NCI-H2107 treated with DMSO at 0.1 percent for 48 hours (cell line): ENCODE measurements around the gene ANKRD55.
"Not testable (repeated sequence)": the region's sequence is repeated elsewhere in the genome, so short reads cannot be mapped to it uniquely, and the experiment has no call there.

ENCODE experiments used
- DNase-seq: peaks from one replicate; lab custom pipeline; 2025; ENCODE audit not compliant: unreplicated experiment; lab: John Stamatoyannopoulos, UW

ANKRD55 gene

DNA sequence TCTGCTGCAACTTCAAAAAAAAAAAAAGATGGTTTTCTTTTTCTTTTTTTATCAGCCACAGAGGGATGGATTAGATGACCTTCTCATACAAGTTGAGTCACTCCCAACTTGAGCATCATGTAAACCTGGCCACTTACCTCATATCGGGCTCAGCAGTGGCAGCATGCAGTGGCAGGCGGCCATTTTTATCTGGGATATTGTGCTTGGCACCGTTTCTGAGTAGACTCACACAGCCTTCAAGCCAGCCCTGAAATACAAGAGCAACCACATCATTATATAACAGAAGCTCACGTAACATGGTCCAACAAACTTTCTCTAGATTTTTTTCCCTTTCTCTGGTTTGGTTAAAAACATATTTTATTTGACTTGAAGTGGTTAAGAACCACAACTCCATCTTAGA lies 62.6 kb downstream of the ANKRD55 start:
- no peak for DNase-seq

DNA sequence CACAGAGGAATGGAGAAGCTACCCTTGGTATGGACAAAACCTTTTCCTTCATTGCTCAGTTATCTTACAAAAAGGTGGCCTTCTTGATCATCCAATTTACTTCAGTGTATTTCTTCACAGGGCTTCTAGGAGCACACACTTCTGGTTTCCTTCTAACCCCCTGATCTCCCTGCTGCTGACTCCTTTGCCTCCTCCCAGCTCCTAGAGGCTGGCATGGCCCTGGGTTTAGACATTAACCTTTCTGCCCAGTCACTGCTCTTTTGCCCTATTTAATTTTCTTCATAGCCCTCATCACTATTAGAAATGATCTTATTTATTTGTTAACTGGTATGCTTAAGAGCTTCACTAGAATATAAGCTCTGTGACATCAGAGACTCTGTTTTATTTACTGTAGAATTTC lies 63.2 kb downstream of the ANKRD55 start:
- DNase-seq, result no peak

DNA sequence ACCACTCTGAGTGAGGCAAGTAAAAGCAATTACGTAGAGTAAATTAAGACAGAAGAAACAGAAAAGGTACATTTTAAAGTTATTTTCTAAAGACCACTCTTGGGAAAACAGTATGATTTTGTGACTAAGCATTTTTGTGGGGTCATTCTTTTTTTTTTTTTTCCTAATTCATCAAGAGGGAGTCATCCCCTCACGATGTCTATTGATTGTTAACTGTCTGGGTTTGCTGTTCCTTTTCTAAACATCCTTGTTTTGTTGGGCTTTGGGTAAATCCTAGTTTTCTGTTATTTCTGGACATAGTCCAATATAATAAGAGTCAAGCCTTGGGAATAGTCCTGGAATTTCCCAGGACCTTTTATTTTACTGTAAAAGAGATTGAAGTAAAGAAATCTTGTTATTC lies 63.8 kb downstream of the ANKRD55 start:
- DNase-seq, result no peak

DNA sequence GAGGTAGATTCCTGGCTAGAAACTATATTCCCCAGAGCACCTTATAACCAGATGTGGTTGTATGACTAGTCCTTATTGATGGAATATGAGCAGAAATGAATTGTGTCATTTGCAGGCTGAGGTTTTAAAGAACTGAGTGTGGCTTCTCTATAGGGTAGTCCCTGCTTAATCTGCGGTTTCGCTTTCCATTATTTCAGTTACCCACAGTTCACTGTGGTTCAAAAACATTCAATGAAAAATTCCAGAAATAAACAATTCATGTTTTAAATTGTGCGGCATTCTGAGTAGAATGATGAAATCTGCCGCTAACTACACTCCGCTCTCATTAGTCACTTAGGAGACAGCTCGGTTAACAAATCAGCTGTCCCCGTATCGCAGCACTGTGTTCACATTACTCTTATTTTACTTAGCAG lies 65.1 kb downstream of the ANKRD55 start:
- DNase-seq, result no peak

DNA sequence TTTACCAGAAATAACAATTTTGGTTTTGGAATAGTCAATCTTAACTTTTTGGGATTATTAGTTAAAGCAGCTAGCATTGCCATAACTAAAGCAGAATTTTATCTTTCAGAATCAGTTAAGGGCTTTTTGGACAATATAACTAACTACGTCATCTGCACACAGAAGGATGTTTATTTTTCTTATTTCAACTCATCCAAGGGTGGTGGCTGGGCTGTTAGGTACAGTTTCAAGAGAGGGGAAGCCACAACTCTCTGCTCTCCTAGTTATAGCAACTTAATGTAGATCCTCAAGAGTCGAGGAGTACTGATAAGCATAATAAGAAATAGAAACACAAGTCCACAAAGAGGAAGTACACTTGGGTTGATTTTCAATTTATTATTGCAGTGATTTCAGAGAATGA lies 65.6 kb downstream of the ANKRD55 start:
- DNase-seq, result no peak

DNA sequence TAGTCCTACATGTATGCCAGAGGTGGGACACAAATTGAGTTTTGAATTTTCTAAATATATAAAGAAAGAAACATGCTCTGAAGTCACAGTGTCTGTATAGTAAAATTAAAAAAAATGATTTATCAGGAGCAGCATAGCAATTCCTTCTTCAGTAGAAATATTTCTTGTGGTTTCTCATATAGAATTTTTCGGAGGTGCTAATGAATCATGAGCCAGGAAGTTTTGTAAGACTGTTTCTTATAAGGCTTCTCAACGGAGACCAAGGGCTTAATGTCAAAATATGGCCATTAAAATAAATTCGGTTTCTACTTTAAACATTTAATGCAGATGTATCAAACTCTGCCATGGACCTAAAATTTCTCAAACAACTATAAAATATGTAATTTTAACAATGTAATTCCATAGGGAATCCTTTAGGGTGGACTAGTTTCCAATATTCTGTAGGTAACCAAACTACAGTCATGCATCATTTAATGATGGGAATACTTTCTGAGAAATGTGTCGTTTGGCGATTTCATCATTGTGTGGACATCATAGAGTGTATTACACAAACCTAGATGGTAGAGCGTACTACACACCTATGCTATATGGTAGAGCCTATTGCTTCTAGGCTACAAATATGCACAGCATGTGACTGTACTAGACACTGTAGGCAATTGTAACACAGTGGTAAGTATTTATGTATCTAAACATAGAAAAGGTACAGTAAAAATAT lies 66.3 kb downstream of the ANKRD55 start:
- DNase-seq, result no peak

DNA sequence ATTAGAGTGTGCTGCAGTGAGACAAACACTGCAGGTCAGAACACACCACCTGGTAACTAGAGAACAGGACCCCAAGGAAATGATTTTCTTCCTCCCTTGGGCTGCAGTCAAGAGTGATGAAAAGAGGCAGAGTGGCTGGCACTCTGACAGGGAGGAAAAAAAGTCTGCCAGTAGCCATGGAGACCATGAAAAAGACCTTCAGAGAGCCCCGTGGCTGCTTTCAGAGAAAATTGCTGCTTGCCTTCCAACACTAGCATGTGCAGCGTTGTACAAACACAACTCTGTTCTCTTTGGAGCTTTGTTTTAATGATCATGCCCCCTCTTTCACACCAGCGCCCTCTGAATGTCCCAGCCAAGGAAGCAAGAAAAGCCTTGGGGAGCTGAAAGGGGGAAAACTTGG lies 68.8 kb downstream of the ANKRD55 start:
- no peak for DNase-seq

DNA sequence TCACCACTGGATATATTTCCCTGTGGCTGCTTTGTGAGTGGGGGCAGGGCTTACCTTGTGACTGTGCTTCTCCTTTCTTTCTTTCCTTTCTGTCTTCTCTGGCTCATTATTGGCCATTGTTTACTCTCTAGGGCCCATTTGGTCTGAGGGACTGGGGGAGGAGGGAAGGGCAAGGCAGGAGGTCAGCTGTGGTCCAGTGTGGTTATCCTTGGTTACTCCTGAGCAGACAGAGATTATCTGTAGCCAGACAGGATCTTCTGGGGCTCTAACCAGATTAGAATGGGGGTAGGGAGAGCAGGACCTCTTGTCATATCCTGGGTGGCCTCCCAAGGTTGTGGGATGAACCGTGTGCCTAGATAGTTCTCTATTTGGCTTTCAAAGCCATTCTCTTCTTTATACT lies 71.2 kb downstream of the ANKRD55 start:
- DNase-seq, result no peak

DNA sequence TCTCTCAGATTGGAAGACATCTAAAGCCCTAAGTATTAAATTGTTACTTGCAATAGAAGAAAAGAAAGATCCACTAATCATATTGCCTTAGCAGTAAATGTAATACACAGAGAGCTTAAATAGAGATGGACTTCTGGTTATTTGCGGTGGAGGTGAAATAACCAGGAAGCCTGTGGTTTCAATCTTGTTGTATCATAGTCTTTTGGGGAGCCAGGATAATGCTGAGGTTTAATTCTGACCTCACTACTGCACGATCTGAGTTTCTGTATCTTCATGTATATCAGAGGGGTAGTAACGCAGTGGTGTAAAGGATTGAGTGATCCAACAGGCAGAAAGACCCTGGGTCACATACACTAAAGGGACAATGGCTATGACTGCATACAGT lies 71.7 kb downstream of the ANKRD55 start:
- no peak for DNase-seq

DNA sequence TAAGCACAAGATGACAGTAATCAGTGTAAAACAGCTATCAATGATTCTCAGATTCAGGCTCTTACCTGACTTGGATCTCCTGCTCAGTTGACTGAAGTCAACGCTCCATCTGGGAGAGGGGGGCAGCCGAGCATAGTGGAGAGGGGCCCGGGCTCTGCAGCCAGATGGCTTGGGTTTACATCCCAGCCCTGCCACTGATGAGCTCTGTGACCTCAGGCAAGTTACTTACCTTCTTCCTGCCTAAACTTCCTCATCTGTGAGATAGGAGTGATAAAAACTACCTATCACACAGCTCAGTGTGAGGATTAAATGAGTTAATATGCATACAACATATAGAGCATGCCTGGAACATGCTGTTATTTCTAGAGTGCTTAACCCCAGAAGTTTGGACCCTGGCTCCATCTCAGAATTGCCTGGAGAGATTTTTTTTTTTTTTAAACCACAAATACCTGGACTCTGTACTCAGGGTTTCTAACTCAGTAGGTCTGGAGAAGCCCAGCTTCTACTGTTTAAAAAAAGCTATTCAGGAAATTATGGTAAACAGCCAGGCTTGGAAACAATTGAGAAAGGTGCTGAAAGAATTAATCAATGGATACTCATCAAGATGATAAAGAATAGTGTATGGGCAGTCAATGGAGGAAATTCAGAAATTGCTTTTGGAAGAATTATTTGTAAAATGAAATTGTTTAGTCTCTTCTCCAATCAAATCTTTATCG lies 72.2 kb downstream of the ANKRD55 start:
- no peak for DNase-seq

DNA sequence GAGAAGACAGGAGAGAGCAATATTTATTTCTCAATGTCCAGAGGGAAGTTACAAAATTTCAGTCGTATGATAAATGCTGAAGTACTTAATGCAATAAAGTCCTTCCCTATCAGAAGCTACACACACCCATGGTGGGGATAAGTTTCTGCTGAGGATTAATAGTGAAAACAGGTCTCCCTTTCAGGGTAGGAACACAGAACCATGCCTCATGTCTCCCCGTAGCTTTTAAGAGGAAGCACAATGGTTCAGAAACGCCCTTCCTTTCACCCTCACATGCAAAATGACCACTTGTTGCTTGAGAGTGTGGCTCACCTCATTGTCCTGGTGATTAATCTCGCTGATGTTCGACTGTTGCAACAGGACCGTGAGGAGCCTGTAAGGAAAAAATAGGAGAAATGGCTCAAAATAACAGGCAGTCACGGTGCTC lies 73.6 kb downstream of the ANKRD55 start:
- DNase-seq, result no peak

DNA sequence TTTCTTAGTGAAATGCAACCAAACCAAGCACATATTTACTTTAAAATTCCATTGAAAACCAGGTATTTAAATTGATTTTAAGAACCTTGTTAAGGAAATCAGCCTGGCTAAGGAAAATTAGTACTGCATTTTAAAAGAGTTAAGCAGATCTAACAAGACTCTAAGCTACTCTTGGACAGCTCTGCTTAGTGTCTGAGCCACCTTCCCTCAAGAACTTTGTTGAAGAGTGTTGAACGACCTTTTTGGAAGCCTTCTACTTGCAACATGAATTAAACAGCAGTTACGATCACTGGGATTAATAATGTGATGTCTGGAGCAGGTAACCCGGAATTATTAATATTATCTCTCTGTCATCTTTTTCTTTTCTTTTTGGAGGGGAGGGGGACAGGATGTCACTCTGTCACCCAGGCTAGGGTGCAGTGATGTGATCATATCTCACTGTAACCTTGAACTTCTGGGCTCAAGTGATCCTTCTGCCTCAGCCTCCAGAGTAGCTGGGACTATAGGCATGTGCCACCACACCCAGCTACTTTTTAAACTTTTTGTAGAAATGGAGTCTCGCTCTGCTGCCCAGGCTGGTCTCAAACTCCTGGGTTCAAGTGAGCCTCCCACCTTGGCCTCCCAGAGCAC lies 74.7 kb downstream of the ANKRD55 start:
- no peak for DNase-seq

DNA sequence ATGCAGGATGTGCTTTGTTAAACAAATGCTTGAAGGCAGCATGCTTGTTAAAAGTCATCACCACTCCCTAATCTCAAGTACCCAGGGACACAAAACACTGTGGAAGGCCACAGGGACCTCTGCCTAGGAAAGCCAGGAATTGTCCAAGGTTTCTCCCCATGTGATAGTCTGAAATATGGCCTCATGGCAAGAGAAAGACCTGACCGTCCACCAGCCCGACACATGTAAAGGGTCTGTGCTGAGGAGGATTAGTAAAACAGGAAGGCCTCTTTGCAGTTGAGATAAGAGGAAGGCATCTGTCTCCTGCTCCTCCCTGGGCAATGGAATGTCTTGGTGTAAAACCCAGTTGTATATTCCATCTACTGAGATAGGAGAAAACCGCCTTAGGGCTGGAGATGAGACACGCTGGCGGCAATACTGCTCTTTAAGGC lies 75.9 kb downstream of the ANKRD55 start:
- not testable (repeated sequence) for DNase-seq

DNA sequence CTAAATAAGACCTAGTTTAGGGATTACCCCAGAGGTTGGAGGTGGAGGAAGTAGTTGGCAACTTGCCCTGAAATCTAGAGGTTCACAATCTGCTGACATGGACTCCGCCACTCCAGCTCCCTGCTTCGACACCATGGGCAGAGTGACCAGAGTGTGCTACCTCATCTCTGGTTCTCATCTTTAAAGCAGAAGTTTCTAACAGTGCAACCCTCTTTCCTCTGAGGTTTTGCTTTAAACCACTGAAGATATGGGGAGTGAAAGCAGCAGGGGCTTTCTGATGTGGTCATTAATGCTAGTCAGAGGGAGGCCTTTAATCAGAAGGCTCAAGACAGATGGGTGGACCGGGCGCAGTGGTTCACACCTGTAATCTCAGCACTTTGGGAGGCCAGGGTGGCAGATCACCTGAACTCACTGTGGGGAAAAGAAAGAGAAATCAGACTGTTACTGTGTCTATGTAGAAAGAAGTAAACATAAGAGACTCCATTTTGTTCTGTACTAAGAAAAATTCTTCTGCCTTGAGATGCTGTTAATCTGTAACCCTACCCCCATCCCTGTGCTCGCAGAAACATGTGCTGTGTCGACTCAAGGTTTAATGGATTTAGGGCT lies 76.4 kb downstream of the ANKRD55 start:
- DNase-seq, result not testable (repeated sequence)

DNA sequence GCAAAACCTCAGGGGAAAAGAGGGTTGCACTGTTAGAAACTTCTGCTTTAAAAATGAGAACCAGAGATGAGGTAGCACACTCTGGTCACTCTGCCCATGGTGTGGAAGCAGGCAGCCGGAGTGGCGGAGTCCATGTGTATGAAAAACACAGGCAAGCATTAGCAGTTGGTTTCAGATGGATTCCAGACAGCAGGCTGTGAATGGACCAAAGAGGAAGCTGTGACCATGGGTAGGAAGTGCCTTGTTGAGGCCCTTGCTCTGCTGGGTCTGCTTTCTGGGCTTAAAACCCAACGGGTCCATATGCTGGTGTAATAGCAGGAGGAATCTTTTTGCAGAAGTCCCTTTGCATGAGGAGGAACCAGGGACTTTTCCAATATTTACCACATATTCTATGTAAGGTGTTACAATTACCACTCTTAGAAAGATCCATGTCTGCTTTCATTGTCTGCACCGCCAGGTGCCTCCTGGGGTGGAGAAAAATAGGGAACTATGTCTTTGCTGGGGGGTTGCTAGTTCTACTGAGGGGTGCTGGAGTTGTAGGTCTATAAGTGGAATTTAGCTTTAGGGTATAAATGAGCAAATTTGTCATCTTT lies 77.0 kb downstream of the ANKRD55 start:
- no peak for DNase-seq

DNA sequence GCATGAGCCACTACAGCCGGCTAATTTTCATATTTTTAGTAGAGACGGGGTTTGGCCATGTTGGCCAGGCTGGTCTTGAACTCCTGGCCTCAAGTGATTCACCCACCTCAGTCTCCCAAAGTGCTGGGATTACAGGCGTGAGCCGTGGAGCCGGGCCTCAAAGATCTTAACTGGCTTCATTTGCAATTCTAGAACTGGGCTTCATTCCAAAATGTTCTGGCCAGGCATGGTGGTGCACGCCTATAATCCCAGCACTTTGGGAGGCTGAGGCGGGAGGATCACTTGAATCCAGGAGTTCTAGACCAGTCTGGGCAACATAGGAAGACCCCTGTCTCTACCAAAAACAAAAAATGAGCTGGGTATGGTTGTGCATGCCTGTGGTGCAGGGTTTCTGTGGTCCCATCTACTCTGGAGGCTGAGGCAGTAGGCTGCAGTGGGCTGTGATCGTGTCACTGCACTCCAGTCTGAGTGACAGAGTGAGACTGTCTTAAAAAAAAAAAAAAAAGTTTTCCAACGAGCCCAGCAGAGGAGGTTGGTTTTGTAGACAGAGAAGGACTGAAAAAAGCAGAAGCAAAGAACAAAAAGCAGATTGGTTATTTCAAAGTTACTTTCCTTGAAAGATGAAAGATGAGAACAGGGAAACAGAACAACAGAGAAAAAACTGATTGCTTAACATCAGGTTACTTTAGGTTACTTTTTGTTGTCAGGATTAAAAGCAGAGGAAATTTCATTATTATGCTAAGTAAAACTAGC lies 78.2 kb downstream of the ANKRD55 start:
- DNase-seq, result no peak

DNA sequence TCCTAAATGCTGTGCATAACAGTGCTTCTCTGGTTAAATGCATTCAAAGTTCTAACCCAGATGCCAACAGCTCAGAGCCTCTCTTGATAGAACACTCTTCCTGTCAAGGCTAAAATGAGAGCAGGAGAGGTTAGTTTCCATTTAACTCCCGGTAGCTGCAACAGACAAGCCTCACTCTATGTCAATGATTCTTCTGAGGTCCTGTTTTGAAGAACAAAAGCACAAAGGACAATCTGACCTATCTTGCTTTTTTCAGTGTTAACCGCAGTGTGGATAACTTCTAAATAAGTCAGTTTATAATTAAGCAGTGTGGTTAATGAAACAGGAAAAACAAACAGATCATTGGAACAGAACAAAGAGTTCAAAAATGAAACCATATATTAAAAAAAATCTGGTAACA lies 80.7 kb downstream of the ANKRD55 start:
- no peak for DNase-seq

DNA sequence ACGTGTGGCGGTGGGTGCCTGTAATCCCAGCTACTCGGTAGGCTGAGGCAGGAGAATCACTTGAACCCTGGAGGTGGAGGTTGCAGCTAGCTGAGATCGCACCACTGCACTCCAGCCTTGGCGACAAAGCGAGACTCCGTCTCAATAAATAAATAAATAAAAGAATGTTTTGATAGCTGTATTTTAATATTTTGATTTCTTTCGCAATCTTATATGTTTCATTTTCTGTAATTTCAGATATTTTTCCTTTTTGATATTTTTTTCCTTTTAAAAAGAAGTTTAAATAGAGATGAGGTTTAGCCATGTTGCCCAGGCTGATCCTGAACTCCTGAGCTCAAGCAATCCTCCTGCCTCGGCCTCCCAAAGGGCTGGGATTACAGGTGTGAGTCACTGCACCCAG lies 82.4 kb downstream of the ANKRD55 start:
- not testable (repeated sequence) for DNase-seq

DNA sequence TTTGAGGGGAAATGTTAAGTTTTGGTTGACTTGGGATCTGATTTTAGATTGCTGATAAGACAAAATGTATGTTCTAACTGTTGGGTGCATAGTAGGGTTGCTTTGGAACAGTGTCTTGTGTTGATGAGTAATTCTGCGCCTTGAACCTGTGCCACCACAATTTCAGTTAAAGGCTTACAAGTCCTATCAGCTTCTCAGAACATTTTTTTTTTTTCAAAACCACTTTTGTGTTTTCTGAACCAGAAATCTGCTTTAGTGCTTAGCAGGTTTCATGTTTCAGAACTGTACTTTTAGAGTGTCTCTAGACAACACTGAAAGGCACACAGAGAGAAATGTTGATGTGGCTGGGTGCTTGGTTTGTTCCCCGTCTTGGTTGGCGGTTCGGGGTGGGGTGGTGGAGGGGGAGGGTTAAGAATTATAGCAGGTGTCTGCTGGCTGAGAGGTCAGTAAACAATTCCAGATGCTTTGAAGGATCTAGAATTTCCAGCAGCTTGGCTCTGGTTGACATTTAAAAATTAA lies 84.6 kb downstream of the ANKRD55 start:
- DNase-seq, result peak; percentile 76

DNA sequence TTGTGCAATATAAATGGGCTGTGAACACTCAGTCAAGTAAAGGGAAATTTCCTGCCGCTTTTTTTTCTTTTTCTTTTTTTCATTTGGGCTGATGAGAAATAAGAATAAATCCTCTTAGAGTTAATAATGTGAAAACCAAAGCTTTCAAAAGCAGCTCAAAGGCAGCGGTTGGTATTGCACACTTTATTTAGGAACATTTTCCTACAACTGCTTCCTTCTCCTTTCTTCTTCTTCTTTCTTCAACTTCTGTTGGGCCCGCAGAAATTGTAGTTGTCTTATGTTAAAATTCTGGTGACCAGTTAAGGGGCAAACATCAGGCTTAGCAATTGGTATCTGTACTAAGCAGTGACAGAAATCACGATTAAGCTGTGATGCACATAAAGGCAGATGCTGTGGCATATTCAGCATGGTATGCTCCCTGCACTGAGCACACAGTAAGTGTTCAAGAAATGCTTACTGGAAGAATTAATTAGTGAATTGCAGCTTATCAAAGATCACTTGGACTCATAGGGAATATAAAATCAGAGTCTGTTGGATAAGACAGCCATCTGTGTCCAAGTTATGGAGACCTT lies 85.4 kb downstream of the ANKRD55 start:
- DNase-seq, result no peak
